Suprapubic skin (tissue), 2 donors: ENCODE measurements around the gene COL1A1.

Experiments
- EP300 ChIP-seq: sonication (generic); formaldehyde crosslinking; IDR thresholded peaks from one replicate; pipeline ENCODE4 v1.6.1; 2017; ENCODE audit warnings: antibody characterized with exemption
- POLR2A ChIP-seq, 2 donors: fragments of 450-650 bp; IDR thresholded peaks; one replicate each; pipeline ENCODE4 v1.6.1; 2017; ENCODE audit warnings: antibody characterized with exemption in 2 of 2, mild to moderate bottlenecking in 2 of 2, moderate library complexity in 2 of 2

DNA sequence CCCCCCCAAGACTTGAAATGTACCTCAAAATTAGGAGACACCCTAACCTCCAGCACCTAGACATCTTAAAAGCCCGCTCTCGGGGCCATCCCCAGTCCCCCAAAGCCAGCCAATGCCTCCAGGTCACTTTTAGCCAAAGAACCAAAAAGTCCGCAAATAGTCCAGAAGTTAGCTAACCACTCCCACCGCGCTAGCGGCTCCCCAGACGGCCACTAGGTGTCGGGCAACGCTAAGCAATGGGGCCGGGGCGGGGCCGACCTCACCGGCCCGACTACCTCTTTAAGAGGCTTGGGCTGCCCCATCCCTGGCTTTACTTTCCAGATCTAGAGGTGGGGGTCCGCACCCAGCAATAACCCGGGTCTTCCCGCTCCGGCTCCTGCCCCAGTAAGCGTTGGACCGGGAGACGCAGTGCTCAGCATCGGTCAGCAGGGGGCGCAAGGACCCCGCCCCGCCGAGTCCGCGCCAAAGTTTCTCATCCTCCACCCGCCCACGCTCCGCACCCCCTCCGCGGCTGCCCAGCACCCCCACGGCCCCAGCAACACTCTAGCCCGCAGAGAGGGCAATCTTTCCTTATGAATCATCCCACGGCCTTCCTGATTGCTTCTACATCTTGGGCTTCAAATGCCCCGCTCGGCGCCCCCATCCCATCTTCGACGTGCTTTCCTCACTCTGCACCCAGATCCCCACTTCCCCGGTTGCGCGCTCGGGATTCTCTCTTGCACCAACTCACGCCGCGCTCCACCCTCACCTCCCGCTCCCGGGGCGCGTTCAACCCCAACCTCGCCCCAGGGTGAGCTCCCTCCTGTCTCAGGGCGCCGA, 765 bp downstream of the COL1A1 start:
- TF ChIP-seq POLR2A (IDR thresholded peaks at IDR 0.05) (no peak), EP300 (no peak)
